Hepatocyte (in vitro differentiated cells): ENCODE data around the gene MYBPC1.

Experiments used
- EZH2phosphoT487 ChIP-seq: fragments of 200-600 bp; sonication (generic); IDR thresholded peaks from one replicate; pipeline ENCODE4 v1.6.1; 2018; ENCODE audit warnings: antibody characterized with exemption, mild to moderate bottlenecking, low read depth, moderate library complexity; ENCODE audit not compliant: unreplicated experiment, severe bottlenecking
- TF ChIP-seq, protein P1 (sequence below): fragments of 200-600 bp; sonication (generic); IDR thresholded peaks from 2 replicates; pipeline ENCODE4 v1.5.1; 2016; ENCODE audit warnings: antibody characterized with exemption, mild to moderate bottlenecking; ENCODE audit not compliant: poor library complexity

DNA sequence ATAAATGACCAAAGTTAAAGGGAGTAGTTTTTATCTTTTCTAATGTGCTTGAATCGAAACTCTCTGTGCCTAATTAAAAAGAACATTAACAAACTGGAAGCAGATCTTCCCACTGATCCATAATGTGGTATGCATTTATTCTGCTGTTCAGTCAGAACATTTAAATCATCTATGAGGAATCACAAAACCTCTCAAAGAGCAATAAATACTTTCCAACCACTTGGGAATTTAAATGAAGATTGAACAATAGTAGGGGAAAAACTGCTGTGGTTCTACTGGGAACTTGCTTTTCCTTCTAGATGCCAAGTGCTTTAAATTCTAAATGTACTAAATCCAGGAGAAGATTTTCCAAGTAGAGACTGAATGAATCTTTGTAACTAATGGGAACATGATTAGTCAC, 90.3 kb downstream of the MYBPC1 start:
- TF ChIP-seq, protein P1, sequence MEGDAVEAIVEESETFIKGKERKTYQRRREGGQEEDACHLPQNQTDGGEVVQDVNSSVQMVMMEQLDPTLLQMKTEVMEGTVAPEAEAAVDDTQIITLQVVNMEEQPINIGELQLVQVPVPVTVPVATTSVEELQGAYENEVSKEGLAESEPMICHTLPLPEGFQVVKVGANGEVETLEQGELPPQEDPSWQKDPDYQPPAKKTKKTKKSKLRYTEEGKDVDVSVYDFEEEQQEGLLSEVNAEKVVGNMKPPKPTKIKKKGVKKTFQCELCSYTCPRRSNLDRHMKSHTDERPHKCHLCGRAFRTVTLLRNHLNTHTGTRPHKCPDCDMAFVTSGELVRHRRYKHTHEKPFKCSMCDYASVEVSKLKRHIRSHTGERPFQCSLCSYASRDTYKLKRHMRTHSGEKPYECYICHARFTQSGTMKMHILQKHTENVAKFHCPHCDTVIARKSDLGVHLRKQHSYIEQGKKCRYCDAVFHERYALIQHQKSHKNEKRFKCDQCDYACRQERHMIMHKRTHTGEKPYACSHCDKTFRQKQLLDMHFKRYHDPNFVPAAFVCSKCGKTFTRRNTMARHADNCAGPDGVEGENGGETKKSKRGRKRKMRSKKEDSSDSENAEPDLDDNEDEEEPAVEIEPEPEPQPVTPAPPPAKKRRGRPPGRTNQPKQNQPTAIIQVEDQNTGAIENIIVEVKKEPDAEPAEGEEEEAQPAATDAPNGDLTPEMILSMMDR: no peak
- TF ChIP-seq EZH2phosphoT487: no peak
